ENCODE data around the gene BBOX1.

DNA sequence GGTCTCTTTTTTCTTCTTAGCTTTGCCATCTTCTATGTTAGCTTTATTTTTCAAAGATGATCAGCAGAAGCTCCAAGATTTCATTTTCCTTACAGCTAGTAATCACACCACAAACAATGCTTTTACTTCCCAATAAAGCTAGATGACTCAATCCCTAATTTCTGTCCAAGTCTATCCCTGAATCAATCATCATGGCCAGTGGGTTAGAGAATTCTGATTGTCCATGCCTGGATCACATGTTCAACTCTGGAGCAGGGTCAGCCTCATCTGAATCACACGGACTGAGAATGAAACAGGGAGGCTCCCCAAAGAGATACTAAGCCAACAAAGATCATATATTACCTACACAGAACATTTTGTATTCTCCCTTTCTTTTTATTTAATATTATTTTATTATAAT lies 79.6 kb downstream of the BBOX1 start:
- no peak for TF ChIP-seq SP1 (IDR thresholded peaks at IDR 0.05)
- no peak for TF ChIP-seq ZNF384 (IDR thresholded peaks at IDR 0.05)
- TF ChIP-seq, protein P1, sequence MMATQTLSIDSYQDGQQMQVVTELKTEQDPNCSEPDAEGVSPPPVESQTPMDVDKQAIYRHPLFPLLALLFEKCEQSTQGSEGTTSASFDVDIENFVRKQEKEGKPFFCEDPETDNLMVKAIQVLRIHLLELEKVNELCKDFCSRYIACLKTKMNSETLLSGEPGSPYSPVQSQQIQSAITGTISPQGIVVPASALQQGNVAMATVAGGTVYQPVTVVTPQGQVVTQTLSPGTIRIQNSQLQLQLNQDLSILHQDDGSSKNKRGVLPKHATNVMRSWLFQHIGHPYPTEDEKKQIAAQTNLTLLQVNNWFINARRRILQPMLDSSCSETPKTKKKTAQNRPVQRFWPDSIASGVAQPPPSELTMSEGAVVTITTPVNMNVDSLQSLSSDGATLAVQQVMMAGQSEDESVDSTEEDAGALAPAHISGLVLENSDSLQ (IDR thresholded peaks at IDR 0.05) = no peak
- no peak for TF ChIP-seq ARNT (IDR thresholded peaks at IDR 0.05)
- no peak for TF ChIP-seq TARDBP (IDR thresholded peaks at IDR 0.05)
- no peak for TF ChIP-seq FOXM1 (IDR thresholded peaks at IDR 0.05; ENCODE audit: borderline replicate concordance)
- no peak for TF ChIP-seq FOXK2 (IDR thresholded peaks at IDR 0.05)
- no peak for TF ChIP-seq L3MBTL2 (conservative IDR thresholded peaks at IDR 0.05)
- no peak for TF ChIP-seq SUZ12 (IDR thresholded peaks at IDR 0.05)

All from HEK293T (cell line).